MM.1S (cell line): ENCODE measurements around the gene UTP25.

ENCODE experiments used
- EZH2 ChIP-seq: fragments of 300-600 bp; sonication (generic); optimal IDR thresholded peaks from 2 replicates; pipeline ENCODE3; 2017; ENCODE audit warnings: low read depth, mild to moderate bottlenecking, antibody characterized with exemption, low read length, mixed read lengths
- TF ChIP-seq, protein P1 (sequence below): fragments of 300-600 bp; sonication (generic); IDR thresholded peaks from 2 replicates; pipeline ENCODE4 v1.5.1; 2016; ENCODE audit warnings: antibody characterized with exemption, low read length, mixed read lengths

DNA sequence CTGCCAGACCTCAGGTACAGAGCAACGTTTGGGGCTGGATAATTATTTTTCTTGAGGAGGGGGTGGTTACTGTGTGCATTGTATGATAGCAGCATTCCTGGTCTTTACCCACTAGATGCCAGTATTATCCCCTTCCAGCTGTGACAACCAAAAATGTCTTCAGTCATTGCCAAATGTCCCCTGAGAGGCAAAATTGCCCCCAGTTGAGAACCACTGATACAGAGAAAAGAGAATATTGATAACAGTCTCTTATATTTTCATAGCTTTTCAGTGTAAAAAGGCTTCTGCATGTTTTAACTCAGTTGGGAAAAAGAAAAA, 58.4 kb downstream of the UTP25 start:
- TF ChIP-seq EZH2 = no peak
- TF ChIP-seq, protein P1, sequence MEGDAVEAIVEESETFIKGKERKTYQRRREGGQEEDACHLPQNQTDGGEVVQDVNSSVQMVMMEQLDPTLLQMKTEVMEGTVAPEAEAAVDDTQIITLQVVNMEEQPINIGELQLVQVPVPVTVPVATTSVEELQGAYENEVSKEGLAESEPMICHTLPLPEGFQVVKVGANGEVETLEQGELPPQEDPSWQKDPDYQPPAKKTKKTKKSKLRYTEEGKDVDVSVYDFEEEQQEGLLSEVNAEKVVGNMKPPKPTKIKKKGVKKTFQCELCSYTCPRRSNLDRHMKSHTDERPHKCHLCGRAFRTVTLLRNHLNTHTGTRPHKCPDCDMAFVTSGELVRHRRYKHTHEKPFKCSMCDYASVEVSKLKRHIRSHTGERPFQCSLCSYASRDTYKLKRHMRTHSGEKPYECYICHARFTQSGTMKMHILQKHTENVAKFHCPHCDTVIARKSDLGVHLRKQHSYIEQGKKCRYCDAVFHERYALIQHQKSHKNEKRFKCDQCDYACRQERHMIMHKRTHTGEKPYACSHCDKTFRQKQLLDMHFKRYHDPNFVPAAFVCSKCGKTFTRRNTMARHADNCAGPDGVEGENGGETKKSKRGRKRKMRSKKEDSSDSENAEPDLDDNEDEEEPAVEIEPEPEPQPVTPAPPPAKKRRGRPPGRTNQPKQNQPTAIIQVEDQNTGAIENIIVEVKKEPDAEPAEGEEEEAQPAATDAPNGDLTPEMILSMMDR = no peak
